AG09319 (cell line): ENCODE data around the gene TEDC1.

Experiments used
- DNase-seq: peaks from one replicate; pipeline ENCODE4 v3.0.0-alpha.2; 2010; ENCODE audit warnings: low read depth; ENCODE audit errors: extremely low read depth
- TF ChIP-seq, protein P1 (sequence below): IDR thresholded peaks from 2 replicates; pipeline ENCODE4 v1.5.1; 2011; ENCODE audit warnings: low read depth, mild to moderate bottlenecking, inconsistent platforms, low read length, moderate library complexity

The TEDC1 gene

DNA sequence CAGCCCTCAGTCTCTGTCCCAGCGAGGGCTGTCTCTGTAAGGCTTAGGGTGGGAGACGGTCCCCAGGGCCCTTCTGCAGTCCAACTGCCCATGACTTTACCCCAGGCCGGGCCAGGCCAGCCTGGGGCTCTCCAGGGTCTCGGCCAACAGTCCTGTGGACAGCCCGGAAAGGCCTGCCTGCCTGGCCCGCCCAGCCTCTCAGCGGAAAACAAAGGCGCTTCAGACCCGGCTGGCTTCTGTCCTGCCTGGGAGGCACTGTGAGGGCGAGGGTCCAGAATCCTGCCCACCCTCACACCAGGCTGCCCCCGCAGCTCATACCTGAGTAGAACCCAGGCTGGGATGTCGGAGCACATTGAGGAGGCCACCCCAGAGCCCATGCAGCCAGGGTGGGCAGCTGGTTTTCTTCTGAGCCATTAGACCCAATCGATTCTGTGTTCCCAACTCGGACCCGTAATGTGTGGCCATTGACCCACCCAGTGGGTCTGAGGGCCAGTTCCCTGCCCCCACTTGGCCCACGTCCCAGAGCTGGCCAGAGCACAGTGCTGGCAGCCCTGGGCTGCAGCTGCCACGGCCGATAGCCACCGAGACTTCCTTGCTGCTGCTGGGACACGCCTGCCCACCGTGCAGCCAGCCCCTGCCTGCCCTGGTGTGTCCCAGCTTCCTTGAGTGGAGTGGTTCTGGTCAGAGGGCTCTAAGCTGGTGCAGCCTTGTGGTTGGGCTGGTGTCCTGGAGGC is 14.8 kb upstream of the TEDC1 start:
- DNase-seq: no peak

DNA sequence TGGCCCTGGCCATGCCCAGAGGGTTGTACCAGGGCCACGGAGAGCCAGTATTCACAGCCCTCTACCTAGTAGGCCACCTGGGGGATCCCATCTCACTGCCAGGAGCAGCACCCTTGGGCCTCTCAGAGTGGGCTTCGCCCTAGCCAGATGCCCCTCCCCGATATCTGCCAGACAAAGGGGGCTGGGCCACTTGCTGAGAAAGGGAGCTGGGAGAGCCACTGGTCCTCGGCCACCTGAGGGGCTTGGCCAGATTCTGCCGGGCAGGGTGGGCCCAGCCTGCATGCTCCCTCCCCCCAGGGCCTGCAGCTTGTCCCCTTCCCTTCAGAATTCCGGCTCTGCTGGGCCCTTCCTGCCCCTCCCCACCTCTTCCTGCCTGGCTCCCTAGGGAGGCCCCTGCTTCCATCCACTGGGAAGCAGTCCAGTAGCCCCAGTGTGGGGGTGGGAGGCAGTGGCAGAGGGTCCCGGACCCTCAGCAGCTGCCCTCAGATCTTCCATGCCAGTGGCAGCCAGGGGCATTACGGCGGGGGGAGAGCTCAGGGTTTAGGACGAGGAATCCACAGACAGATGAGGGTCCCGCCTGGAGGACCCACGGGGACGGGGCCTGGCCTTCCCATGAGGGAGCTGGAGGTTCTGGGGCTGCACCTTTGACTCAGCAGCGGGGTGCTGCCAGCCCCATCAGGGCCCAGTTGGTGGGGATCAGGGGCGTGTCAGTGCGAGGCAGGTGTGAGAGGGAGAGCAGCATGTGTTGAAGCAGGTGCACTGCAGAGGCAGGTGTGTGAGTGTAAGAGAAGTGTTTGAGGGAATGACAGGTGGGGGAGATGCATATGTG is 14.0 kb upstream of the TEDC1 start:
- DNase-seq: no peak
- TF ChIP-seq, protein P1, sequence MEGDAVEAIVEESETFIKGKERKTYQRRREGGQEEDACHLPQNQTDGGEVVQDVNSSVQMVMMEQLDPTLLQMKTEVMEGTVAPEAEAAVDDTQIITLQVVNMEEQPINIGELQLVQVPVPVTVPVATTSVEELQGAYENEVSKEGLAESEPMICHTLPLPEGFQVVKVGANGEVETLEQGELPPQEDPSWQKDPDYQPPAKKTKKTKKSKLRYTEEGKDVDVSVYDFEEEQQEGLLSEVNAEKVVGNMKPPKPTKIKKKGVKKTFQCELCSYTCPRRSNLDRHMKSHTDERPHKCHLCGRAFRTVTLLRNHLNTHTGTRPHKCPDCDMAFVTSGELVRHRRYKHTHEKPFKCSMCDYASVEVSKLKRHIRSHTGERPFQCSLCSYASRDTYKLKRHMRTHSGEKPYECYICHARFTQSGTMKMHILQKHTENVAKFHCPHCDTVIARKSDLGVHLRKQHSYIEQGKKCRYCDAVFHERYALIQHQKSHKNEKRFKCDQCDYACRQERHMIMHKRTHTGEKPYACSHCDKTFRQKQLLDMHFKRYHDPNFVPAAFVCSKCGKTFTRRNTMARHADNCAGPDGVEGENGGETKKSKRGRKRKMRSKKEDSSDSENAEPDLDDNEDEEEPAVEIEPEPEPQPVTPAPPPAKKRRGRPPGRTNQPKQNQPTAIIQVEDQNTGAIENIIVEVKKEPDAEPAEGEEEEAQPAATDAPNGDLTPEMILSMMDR: no peak

More for the DNA sequence above, 14.8 kb upstream of the TEDC1 start:
- TF ChIP-seq, protein P1: no peak

- TF ChIP-seq, protein P1: no peak
- DNase-seq: no peak
These were observed 13.2 kb upstream of the TEDC1 start for GRCh38 chr14:105477660-105478397.

GRCh38 chr14:105478398-105479251 is 12.4 kb upstream of the TEDC1 start:
- TF ChIP-seq, protein P1: no peak
- DNase-seq: no peak

DNA sequence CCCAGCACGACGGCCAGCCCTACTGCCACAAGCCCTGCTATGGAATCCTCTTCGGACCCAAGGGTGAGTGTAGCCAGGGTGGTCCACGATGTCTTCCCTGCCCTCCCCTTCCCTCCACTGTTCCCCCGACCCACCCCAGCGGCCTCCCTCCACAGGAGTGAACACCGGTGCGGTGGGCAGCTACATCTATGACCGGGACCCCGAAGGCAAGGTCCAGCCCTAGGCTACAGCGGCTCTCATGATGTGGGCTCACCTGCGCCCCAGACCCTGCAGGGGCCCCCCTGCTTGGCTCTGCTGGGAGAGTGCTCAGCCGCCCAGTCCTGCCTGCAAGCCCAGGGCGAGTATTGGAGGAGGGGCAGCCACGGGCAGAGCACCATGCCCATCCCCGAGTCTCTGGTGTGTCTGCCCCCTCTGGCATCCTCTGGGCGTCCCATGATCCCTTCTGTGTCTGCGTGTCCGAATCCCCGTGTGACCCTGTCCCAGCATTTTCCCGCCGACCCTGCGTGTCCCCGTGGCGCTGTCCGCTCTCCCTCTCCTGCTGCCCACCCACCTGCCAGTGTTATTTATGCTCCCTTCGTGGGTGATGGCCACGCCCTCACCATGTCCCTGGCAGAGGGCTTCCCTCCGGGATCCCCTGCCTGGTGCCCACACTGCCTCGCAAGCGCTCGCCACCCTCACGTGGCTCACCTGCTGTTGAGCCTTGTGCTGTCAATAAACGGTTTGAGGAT is 11.5 kb upstream of the TEDC1 start:
- no peak for DNase-seq

More for the DNA sequence above, 11.5 kb upstream of the TEDC1 start:
- TF ChIP-seq, protein P1: no peak
